Neural progenitor cell (in vitro differentiated cells): ENCODE measurements around the gene RELCH. TPM values are rescaled to one million over a fixed set of nuclear protein-coding genes. Genes with fewer than 3 reads are reported as not detected.

ENCODE experiments used
- DNase-seq: peaks from one replicate; pipeline ENCODE4 v3.0.0-alpha.2; 2016; ENCODE audit warnings: low spot score
- H2AFZ ChIP-seq: fragments of 200-600 bp; sonication (generic); replicated peaks from 2 replicates; pipeline ENCODE4 v1.6.1; 2016; ENCODE audit warnings: antibody characterized with exemption
- H3F3A ChIP-seq: fragments of 200-600 bp; sonication (generic); 2 replicates; pipeline ENCODE4 v1.6.1; 2016; ENCODE audit warnings: antibody characterized with exemption, low read depth
- H3K27ac ChIP-seq: fragments of 200-600 bp; sonication (generic); 2 replicates; pipeline ENCODE4 v1.5.1; 2016; ENCODE audit warnings: mild to moderate bottlenecking
- H3K27me3 ChIP-seq: fragments of 200-600 bp; sonication (generic); 2 replicates; pipeline ENCODE4 v1.6.1; 2016; ENCODE audit warnings: mild to moderate bottlenecking, moderate library complexity
- H3K36me3 ChIP-seq: fragments of 200-600 bp; sonication (generic); 2 replicates; pipeline ENCODE4 v1.5.1; 2016
- H3K4me1 ChIP-seq: fragments of 200-600 bp; sonication (generic); 2 replicates; pipeline ENCODE4 v1.6.1; 2016; ENCODE audit warnings: mixed run types
- H3K4me2 ChIP-seq: fragments of 200-600 bp; sonication (generic); 2 replicates; pipeline ENCODE4 v1.6.1; 2016
- H3K4me3 ChIP-seq: fragments of 200-600 bp; sonication (generic); 2 replicates; pipeline ENCODE4 v1.5.1; 2016
- H3K79me2 ChIP-seq: fragments of 200-600 bp; sonication (generic); 2 replicates; pipeline ENCODE4 v1.6.1; 2016; ENCODE audit warnings: low read depth
- H3K9ac ChIP-seq: fragments of 200-600 bp; sonication (generic); 2 replicates; pipeline ENCODE4 v1.6.1; 2016
- H3K9me3 ChIP-seq: fragments of 200-600 bp; sonication (generic); 2 replicates; pipeline ENCODE4 v1.5.1; 2016; ENCODE audit warnings: low read depth
- H4K20me1 ChIP-seq: fragments of 200-600 bp; sonication (generic); 2 replicates; pipeline ENCODE4 v1.6.1; 2016; ENCODE audit warnings: low read depth
- H3K27ac Mint-ChIP-seq: 3 replicates; pipeline ENCODE4 v1.8.0; 2021; ENCODE audit warnings: mixed read lengths
- H3K27me3 Mint-ChIP-seq: 2 replicates; pipeline ENCODE4 v1.8.0; 2022; ENCODE audit warnings: low read depth, mild to moderate bottlenecking, inconsistent platforms, moderate library complexity, mixed read lengths; ENCODE audit not compliant: insufficient read depth
- H3K36me3 Mint-ChIP-seq: 3 replicates; pipeline ENCODE4 v1.8.0; 2021; ENCODE audit warnings: mixed read lengths
- H3K4me1 Mint-ChIP-seq: 3 replicates; pipeline ENCODE4 v1.8.0; 2021; ENCODE audit warnings: mixed read lengths
- H3K4me3 Mint-ChIP-seq: 3 replicates; pipeline ENCODE4 v1.8.0; 2021; ENCODE audit warnings: mild to moderate bottlenecking, moderate library complexity, mixed read lengths
- H3K9me3 Mint-ChIP-seq: 3 replicates; pipeline ENCODE4 v1.8.0; 2020; ENCODE audit warnings: mixed read lengths
- CTCF ChIP-seq: fragments of 200-600 bp; sonication (generic); IDR thresholded peaks from 2 replicates; pipeline ENCODE4 v1.5.1; 2017; ENCODE audit warnings: antibody characterized with exemption, mild to moderate bottlenecking
- EZH2 ChIP-seq: fragments of 200-600 bp; sonication (generic); IDR thresholded peaks from 2 replicates; pipeline ENCODE4 v1.6.1; 2017; ENCODE audit warnings: antibody characterized with exemption, mild to moderate bottlenecking, moderate library complexity
- EZH2phosphoT487 ChIP-seq: fragments of 200-600 bp; sonication (generic); IDR thresholded peaks from 2 replicates; pipeline ENCODE4 v1.6.1; 2017; ENCODE audit warnings: antibody characterized with exemption
- total RNA-seq: library from RNA; depleted of rRNA; stranded (reverse); fragments of >200 nt; gene quantifications from 2 replicates; pipeline ENCODE4 v1.2.3, GENCODE V29; 2015; ENCODE audit warnings: low replicate concordance

The RELCH gene
- total RNA-seq, 1 donor from 2014 or later = 40.9 TPM

- no peaks in the 10 kb centered on the region for H3K27me3 Mint-ChIP-seq
- Histone ChIP-seq H3K9ac (no peak overlapping the region), H4K20me1 (peaks cover 26% of the 10 kb centered on the region), H3K36me3 (no peaks in the 10 kb centered on the region), H3K27ac (no peak overlapping the region), H3K4me1 (no peaks in the 10 kb centered on the region), H3K9me3 (no peaks in the 10 kb centered on the region), H3F3A (no peaks in the 10 kb centered on the region), H2AFZ (no peak overlapping the region), H3K4me2 (no peak overlapping the region), H3K27me3 (no peaks in the 10 kb centered on the region), H3K4me3 (no peak overlapping the region), H3K79me2 (peaks cover 94% of the 10 kb centered on the region)
- DNase-seq = no peak
- H3K27ac Mint-ChIP-seq = no peak overlapping the region
- no peaks in the 10 kb centered on the region for H3K9me3 Mint-ChIP-seq
- no peaks in the 10 kb centered on the region for H3K36me3 Mint-ChIP-seq
- H3K4me3 Mint-ChIP-seq = no peak overlapping the region
- no peak for TF ChIP-seq EZH2
- TF ChIP-seq EZH2phosphoT487 = no peak
- no peak for TF ChIP-seq CTCF
- H3K4me1 Mint-ChIP-seq = no peaks in the 10 kb centered on the region
Measured at GRCh38 chr18:62201870-62202269, 14.8 kb downstream of the RELCH start.

- no peak overlapping the region for H3K27ac ChIP-seq
- H3K36me3 Mint-ChIP-seq = peaks cover 10% of the 10 kb centered on the region
- H3K9ac ChIP-seq = no peak overlapping the region
- no peaks in the 10 kb centered on the region for H3K9me3 ChIP-seq
- H3K4me1 Mint-ChIP-seq = no peaks in the 10 kb centered on the region
- no peaks in the 10 kb centered on the region for H3K27me3 Mint-ChIP-seq
- DNase-seq = no peak
- H3K9me3 Mint-ChIP-seq = peaks cover 7% of the 10 kb centered on the region
- no peak overlapping the region for H2AFZ ChIP-seq
- H3K4me3 ChIP-seq = no peak overlapping the region
- peaks cover 94% of the 10 kb centered on the region for H3K79me2 ChIP-seq
- no peak overlapping the region for H3K27ac Mint-ChIP-seq
- no peaks in the 10 kb centered on the region for H3K27me3 ChIP-seq
- H3K36me3 ChIP-seq = no peaks in the 10 kb centered on the region
- no peaks in the 10 kb centered on the region for H3F3A ChIP-seq
- no peak overlapping the region for H3K4me3 Mint-ChIP-seq
- H3K4me2 ChIP-seq = no peak overlapping the region
- no peaks in the 10 kb centered on the region for H3K4me1 ChIP-seq
- H4K20me1 ChIP-seq = no peaks in the 10 kb centered on the region
- TF ChIP-seq EZH2 = no peak
- no peak for TF ChIP-seq CTCF
- TF ChIP-seq EZH2phosphoT487 = no peak
Measured at GRCh38 chr18:62205824-62206223, 18.8 kb downstream of the RELCH start.

GRCh38 chr18:62206593-62206992, 19.5 kb downstream of the RELCH start:
- Histone ChIP-seq H3K27me3 (no peaks in the 10 kb centered on the region), H3K4me1 (no peaks in the 10 kb centered on the region), H3K79me2 (peaks cover 93% of the 10 kb centered on the region), H3K9me3 (no peaks in the 10 kb centered on the region), H3K27ac (no peak overlapping the region), H4K20me1 (no peaks in the 10 kb centered on the region), H3K9ac (no peak overlapping the region), H3F3A (no peaks in the 10 kb centered on the region), H2AFZ (no peak overlapping the region), H3K4me2 (no peak overlapping the region), H3K4me3 (no peak overlapping the region), H3K36me3 (no peaks in the 10 kb centered on the region)
- Mint-ChIP-seq H3K36me3 (peaks cover 12% of the 10 kb centered on the region), H3K9me3 (peaks cover 7% of the 10 kb centered on the region), H3K27ac (no peak overlapping the region), H3K4me3 (no peak overlapping the region), H3K27me3 (no peaks in the 10 kb centered on the region), H3K4me1 (no peaks in the 10 kb centered on the region)
- TF ChIP-seq EZH2 (no peak), EZH2phosphoT487 (no peak), CTCF (no peak)
- DNase-seq = no peak

GRCh38 chr18:62209046-62209445, 22.0 kb downstream of the RELCH start:
- no peaks in the 10 kb centered on the region for H3F3A ChIP-seq
- H3K27ac Mint-ChIP-seq = no peak overlapping the region
- peaks cover 87% of the 10 kb centered on the region for H3K79me2 ChIP-seq
- H3K9me3 ChIP-seq = no peaks in the 10 kb centered on the region
- DNase-seq = no peak
- no peak overlapping the region for H3K9ac ChIP-seq
- peaks cover 12% of the 10 kb centered on the region for H3K36me3 ChIP-seq
- peaks cover 21% of the 10 kb centered on the region for H3K36me3 Mint-ChIP-seq
- peaks cover 4% of the 10 kb centered on the region for H3K4me1 ChIP-seq
- TF ChIP-seq EZH2phosphoT487 (no peak), CTCF (no peak), EZH2 (no peak)
- H3K27me3 ChIP-seq = no peaks in the 10 kb centered on the region
- no peaks in the 10 kb centered on the region for H3K4me1 Mint-ChIP-seq
- no peak overlapping the region for H3K4me3 Mint-ChIP-seq
- H3K4me2 ChIP-seq = no peak overlapping the region
- H3K9me3 Mint-ChIP-seq = peaks cover 7% of the 10 kb centered on the region
- no peak overlapping the region for H3K27ac ChIP-seq
- no peak overlapping the region for H3K4me3 ChIP-seq
- H2AFZ ChIP-seq = no peak overlapping the region
- no peaks in the 10 kb centered on the region for H3K27me3 Mint-ChIP-seq
- H4K20me1 ChIP-seq = no peaks in the 10 kb centered on the region
